Measurements from ENCODE around the gene EXOC3. TPM values are rescaled to one million over a fixed set of nuclear protein-coding genes. Genes with fewer than 3 reads are reported as not detected.
"Not testable (repeated sequence)": the region's sequence is repeated elsewhere in the genome, so short reads cannot be mapped to it uniquely, and the experiment has no call there.

The EXOC3 gene
- total RNA-seq, 1 donor, result 32.4 TPM

GRCh38 chr5:411728-412127 is 31.2 kb upstream of the EXOC3 start:
- TF ChIP-seq CTCF (IDR thresholded peaks at IDR 0.05; ENCODE audit: insufficient read depth, low read depth, low read length), result no peak
- no peak for DNase-seq (ENCODE audit: low read depth)
- no peak overlapping the region for H3K4me3 ChIP-seq (ENCODE audit: low read depth, low read length)

- DNase-seq (ENCODE audit: low read depth), result peak; percentile 43
Observed at GRCh38 chr5:414991-415927, 27.7 kb upstream of the EXOC3 start.

GRCh38 chr5:415928-416635 is 26.9 kb upstream of the EXOC3 start:
- TF ChIP-seq CTCF (IDR thresholded peaks at IDR 0.05; ENCODE audit: insufficient read depth, low read depth, low read length), result no peak
- no peak for DNase-seq (ENCODE audit: low read depth)
- H3K4me3 ChIP-seq (ENCODE audit: low read depth, low read length), result no peak overlapping the region

More at GRCh38 chr5:414991-415927, 27.7 kb upstream of the EXOC3 start:
- not testable (repeated sequence) for H3K4me3 ChIP-seq (ENCODE audit: low read depth, low read length)

GRCh38 chr5:416636-416960 is 26.4 kb upstream of the EXOC3 start:
- DNase-seq (ENCODE audit: low read depth), result no peak
- H3K4me3 ChIP-seq (ENCODE audit: low read depth, low read length), result no peak overlapping the region
- no peak for TF ChIP-seq CTCF (IDR thresholded peaks at IDR 0.05; ENCODE audit: insufficient read depth, low read depth, low read length)

GRCh38 chr5:417301-418161 is 25.4 kb upstream of the EXOC3 start:
- DNase-seq (ENCODE audit: low read depth), result no peak
- H3K4me3 ChIP-seq (ENCODE audit: low read depth, low read length), result no peak overlapping the region
- no peak for TF ChIP-seq CTCF (IDR thresholded peaks at IDR 0.05; ENCODE audit: insufficient read depth, low read depth, low read length)

GRCh38 chr5:418162-419121 is 24.5 kb upstream of the EXOC3 start:
- no peak for TF ChIP-seq CTCF (IDR thresholded peaks at IDR 0.05; ENCODE audit: insufficient read depth, low read depth, low read length)
- DNase-seq (ENCODE audit: low read depth), result peak; percentile 30
- H3K4me3 ChIP-seq (ENCODE audit: low read depth, low read length), result no peak overlapping the region
